ENCODE results near the gene LIN28A. TPM values are rescaled to one million over a fixed set of nuclear protein-coding genes. Genes with fewer than 3 reads are reported as not detected.

LIN28A gene
- total and polyA plus RNA-seq, 4 donors: not detected

- no peaks in the 10 kb centered on the region for H3K9me3 ChIP-seq (ENCODE audit: control insufficient read depth in 4 of 4, low read length in 3 of 4)
- no peak overlapping the region for H3K27ac ChIP-seq (ENCODE audit: low read depth in 1 of 2, low read length in 2 of 2)
- H3K27me3 ChIP-seq (ENCODE audit: control insufficient read depth in 4 of 4, insufficient read depth in 4 of 4, low read length in 3 of 4): no peaks in the 10 kb centered on the region
- no peak for DNase-seq (ENCODE audit: low spot score)
- H3K4me1 ChIP-seq (ENCODE audit: control insufficient read depth in 4 of 4, insufficient read depth in 4 of 4, low read length in 3 of 4): peaks cover 2 to 17% (median 13%) of the 10 kb centered on the region in 4 donors
- no peak overlapping the region for H3K4me3 ChIP-seq (ENCODE audit: low read depth in 1 of 3, low read length in 3 of 3)
- peaks cover 7 to 23% (median 16%) of the 10 kb centered on the region in 4 donors for H3K36me3 ChIP-seq (ENCODE audit: control insufficient read depth in 4 of 4, insufficient read depth in 3 of 4, low read depth in 1 of 4, low read length in 3 of 4)
- TF ChIP-seq HNF4G (IDR thresholded peaks at IDR 0.05) (no peak), ZBTB33 (IDR thresholded peaks at IDR 0.05) (no peak), FOXA1 (IDR thresholded peaks at IDR 0.05) (no peak), JUND (IDR thresholded peaks at IDR 0.05) (no peak), ATF3 (IDR thresholded peaks at IDR 0.05) (no peak), SP1 (IDR thresholded peaks at IDR 0.05) (no peak), RXRA (IDR thresholded peaks at IDR 0.05) (no peak), RAD21 (IDR thresholded peaks at IDR 0.05) (no peak), REST (IDR thresholded peaks at IDR 0.05) (no peak), NR2F2 (IDR thresholded peaks at IDR 0.05) (no peak), TAF1 (conservative IDR thresholded peaks at IDR 0.05) (no peak), CTCF (IDR thresholded peaks at IDR 0.05; ENCODE audit: low read depth, low read length, missing input control) (no peak)
- no peak overlapping the region for H3K9ac ChIP-seq (ENCODE audit: low read depth in 1 of 2, low read length in 2 of 2)
Observed at GRCh38 chr1:26434161-26434752, 23.6 kb downstream of the LIN28A start.

- no peak for DNase-seq (ENCODE audit: low spot score)
- WGBS: 98% methylated on average over 6 of the region's 6 CpGs
- H3K36me3 ChIP-seq (ENCODE audit: control insufficient read depth in 4 of 4, insufficient read depth in 3 of 4, low read depth in 1 of 4, low read length in 3 of 4): peaks cover 14 to 49% (median 40%) of the 10 kb centered on the region in 4 donors
- H3K27me3 ChIP-seq (ENCODE audit: control insufficient read depth in 4 of 4, insufficient read depth in 4 of 4, low read length in 3 of 4): no peaks in the 10 kb centered on the region
- no peak overlapping the region for H3K27ac ChIP-seq (ENCODE audit: low read depth in 1 of 2, low read length in 2 of 2)
- no peaks in the 10 kb centered on the region for H3K9me3 ChIP-seq (ENCODE audit: control insufficient read depth in 4 of 4, low read length in 3 of 4)
- TF ChIP-seq ZBTB33 (IDR thresholded peaks at IDR 0.05) (no peak), YY1 (IDR thresholded peaks at IDR 0.05) (no peak), FOXA1 (IDR thresholded peaks at IDR 0.05) (no peak), HNF4A (conservative IDR thresholded peaks at IDR 0.05) (no peak), REST (IDR thresholded peaks at IDR 0.05) (no peak), FOXA2 (IDR thresholded peaks at IDR 0.05) (no peak), NR2F2 (IDR thresholded peaks at IDR 0.05) (no peak), RAD21 (IDR thresholded peaks at IDR 0.05) (no peak), EGR1 (IDR thresholded peaks at IDR 0.05; ENCODE audit: low read depth in 2 of 2) (no peak), TAF1 (conservative IDR thresholded peaks at IDR 0.05) (no peak), GABPA (IDR thresholded peaks at IDR 0.05 in 1 of 2, conservative IDR thresholded peaks at IDR 0.05 in 1 of 2) (no peak), HNF4G (IDR thresholded peaks at IDR 0.05) (no peak), ATF3 (IDR thresholded peaks at IDR 0.05) (no peak)
- no peak overlapping the region for H3K9ac ChIP-seq (ENCODE audit: low read depth in 1 of 2, low read length in 2 of 2)
- H3K4me1 ChIP-seq (ENCODE audit: control insufficient read depth in 4 of 4, insufficient read depth in 4 of 4, low read length in 3 of 4): peaks cover 2 to 6% (median 3%) of the 10 kb centered on the region in 4 donors
- no peak overlapping the region for H3K4me3 ChIP-seq (ENCODE audit: low read depth in 1 of 3, low read length in 3 of 3)
Observed at GRCh38 chr1:26438041-26438440, 27.4 kb downstream of the LIN28A start.

All from liver (tissue), 9 donors.